Upper lobe of left lung (tissue), 4 donors: ENCODE results near the gene AQP1.

ENCODE experiments used
- CTCF ChIP-seq, 6 experiments: fragments of 450-650 bp in 4 of 6; fragments of 200-600 bp in 2 of 6; sonication (generic) in 2 of 6; IDR thresholded peaks; one replicate each; pipeline ENCODE4 v1.5.1; 2016 to 2019; ENCODE audit warnings: antibody characterized with exemption in 6 of 6
- POLR2A ChIP-seq, 4 donors: fragments of 450-650 bp; IDR thresholded peaks; one replicate each; pipeline ENCODE4 v1.5.1; 2016 to 2017; ENCODE audit warnings: antibody characterized with exemption in 4 of 4, mild to moderate bottlenecking in 2 of 4
- POLR2AphosphoS5 ChIP-seq, 2 donors: sonication (generic); formaldehyde crosslinking; IDR thresholded peaks; one replicate each; pipeline ENCODE4 v1.5.1; 2017; ENCODE audit warnings: antibody characterized with exemption in 2 of 2

DNA sequence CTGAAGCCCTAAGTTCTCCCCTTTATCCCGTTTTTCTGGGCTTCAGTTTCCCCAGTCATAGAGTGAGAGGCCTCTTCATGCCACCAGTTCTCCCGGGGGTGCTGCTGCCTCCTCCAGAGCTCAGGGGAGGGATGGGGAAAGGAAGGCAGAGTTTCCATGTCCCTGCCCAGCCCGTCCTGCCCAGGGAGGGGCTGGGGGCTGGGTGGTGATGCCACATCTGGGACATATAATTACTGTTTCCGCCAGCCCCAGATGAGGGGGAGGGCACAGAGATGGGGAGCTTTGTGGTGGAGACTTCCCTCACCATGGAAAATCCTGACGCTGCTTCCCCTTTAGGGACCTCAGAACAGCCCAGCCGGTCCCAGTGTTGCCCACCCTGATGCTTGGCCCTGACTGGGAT, 4.1 kb downstream of the AQP1 start:
- TF ChIP-seq CTCF (IDR thresholded peaks at IDR 0.05) (no peak), POLR2AphosphoS5 (IDR thresholded peaks at IDR 0.05) (no peak), POLR2A (IDR thresholded peaks at IDR 0.05) (no peak)
